Neural cell (in vitro differentiated cells): ENCODE data around the gene BAD. TPM values are rescaled to one million over a fixed set of nuclear protein-coding genes. Genes with fewer than 3 reads are reported as not detected.

Experiments used
- H2AFZ ChIP-seq: fragments of 200-600, 300-800 bp; sonication (generic), shearing (Covaris generic); 2 replicates; pipeline ENCODE4 v1.6.0; 2014; ENCODE audit warnings: low read depth, mild to moderate bottlenecking, antibody characterized with exemption, low read length, moderate library complexity
- H3F3A ChIP-seq: fragments of 200-600 bp; shearing (Covaris generic); 2 replicates; pipeline ENCODE4 v1.6.1; 2016; ENCODE audit warnings: mild to moderate bottlenecking, moderate library complexity, mixed read lengths, antibody characterized with exemption, low read length; ENCODE audit not compliant: insufficient read depth, poor library complexity, severe bottlenecking
- H3K27ac ChIP-seq: fragments of 200-600, 300-800 bp; sonication (generic), shearing (Covaris generic); 2 replicates; pipeline ENCODE4 v1.5.1; 2014; ENCODE audit warnings: mild to moderate bottlenecking, low read length, moderate library complexity
- H3K27me3 ChIP-seq: fragments of 300-800, 200-600 bp; sonication (generic), shearing (Covaris generic); 2 replicates; pipeline ENCODE4 v1.6.0; 2014; ENCODE audit warnings: mild to moderate bottlenecking, low read depth, low read length, moderate library complexity; ENCODE audit not compliant: insufficient read depth
- H3K36me3 ChIP-seq: fragments of 300-800, 200-600 bp; sonication (generic), shearing (Covaris generic); 2 replicates; pipeline ENCODE4 v1.5.1; 2014; ENCODE audit warnings: mild to moderate bottlenecking, antibody characterized with exemption, low read length, moderate library complexity; ENCODE audit not compliant: insufficient read depth
- H3K4me2 ChIP-seq: fragments of 300-800, 200-600 bp; sonication (generic), shearing (Covaris generic); 2 replicates; pipeline ENCODE4 v1.6.0; 2014; ENCODE audit warnings: mild to moderate bottlenecking, low read length
- H3K4me3 ChIP-seq: fragments of 300-800, 200-600 bp; sonication (generic), shearing (Covaris generic); 2 replicates; pipeline ENCODE4 v1.5.1; 2014; ENCODE audit warnings: mild to moderate bottlenecking, low read length, moderate library complexity
- H3K79me2 ChIP-seq: fragments of 200-600 bp; shearing (Covaris generic); replicated peaks from 2 replicates; pipeline ENCODE4 v1.6.0; 2014; ENCODE audit warnings: mild to moderate bottlenecking, low read length, moderate library complexity; ENCODE audit not compliant: insufficient read depth
- H3K9ac ChIP-seq: fragments of 300-800, 200-600 bp; sonication (generic), shearing (Covaris generic); 2 replicates; pipeline ENCODE4 v1.6.1; 2016; ENCODE audit warnings: mild to moderate bottlenecking, low read length, mixed read lengths
- H3K9me2 ChIP-seq: fragments of 200-600 bp; shearing (Covaris generic); 2 replicates; pipeline ENCODE4 v1.6.1; 2016; ENCODE audit warnings: mild to moderate bottlenecking, low read length, mixed read lengths; ENCODE audit not compliant: insufficient read depth
- H3K9me3 ChIP-seq: fragments of 200-600, 300-800 bp; sonication (generic), shearing (Covaris generic); 2 replicates; pipeline ENCODE4 v1.6.1; 2016; ENCODE audit warnings: mild to moderate bottlenecking, mixed run types, low read length, moderate library complexity, mixed read lengths
- H4K20me1 ChIP-seq: fragments of 200-600 bp; shearing (Covaris generic); 2 replicates; pipeline ENCODE4 v1.6.1; 2016; ENCODE audit warnings: mild to moderate bottlenecking, mixed run types; ENCODE audit not compliant: insufficient read depth
- EP300 ChIP-seq: fragments of 450-650 bp; conservative IDR thresholded peaks from 2 replicates; pipeline ENCODE4 v1.6.1; 2014; ENCODE audit warnings: antibody characterized with exemption, mild to moderate bottlenecking, moderate library complexity; ENCODE audit not compliant: poor library complexity, severe bottlenecking
- EZH2 ChIP-seq: fragments of 200-600, 300-800 bp; shearing (Covaris generic), sonication (generic); IDR thresholded peaks from 2 replicates; pipeline ENCODE4 v1.6.1; 2014; ENCODE audit warnings: antibody characterized with exemption, low read length, borderline replicate concordance, mild to moderate bottlenecking; ENCODE audit not compliant: insufficient read depth, poor library complexity, severe bottlenecking
- MXI1 ChIP-seq: fragments of 450-650 bp; conservative IDR thresholded peaks from 2 replicates; pipeline ENCODE4 v1.6.1; 2014; ENCODE audit warnings: antibody characterized with exemption, mild to moderate bottlenecking; ENCODE audit not compliant: poor library complexity, severe bottlenecking
- POLR2AphosphoS5 ChIP-seq: IDR thresholded peaks from 2 replicates; pipeline ENCODE4 v1.6.1; 2012
- RAD21 ChIP-seq: fragments of 450-650 bp; conservative IDR thresholded peaks from 2 replicates; pipeline ENCODE4 v1.6.1; 2014; ENCODE audit warnings: antibody characterized with exemption, mild to moderate bottlenecking, moderate library complexity
- SMC3 ChIP-seq: fragments of 450-650 bp; conservative IDR thresholded peaks from 2 replicates; pipeline ENCODE4 v1.6.1; 2014; ENCODE audit warnings: antibody characterized with exemption, mild to moderate bottlenecking, moderate library complexity; ENCODE audit not compliant: poor library complexity
- TAF1 ChIP-seq: IDR thresholded peaks from 2 replicates; pipeline ENCODE4 v1.6.1; 2012; ENCODE audit warnings: low read depth
- polyA plus RNA-seq: library from polyadenylated mRNA; depleted of rRNA; stranded (reverse); fragments of >200 nt; gene quantifications from 2 replicates; pipeline ENCODE4 v1.2.3, GENCODE V29; 2014
- TF ChIP-seq, protein P1 (sequence below): IDR thresholded peaks from 2 replicates; pipeline ENCODE4 v1.6.1; 2012; ENCODE audit warnings: borderline replicate concordance
- TF ChIP-seq, protein P2 (sequence below): fragments of 450-650 bp; IDR thresholded peaks from 2 replicates; pipeline ENCODE4 v1.5.1; 2014; ENCODE audit warnings: antibody characterized with exemption, mild to moderate bottlenecking, moderate library complexity; ENCODE audit not compliant: poor library complexity, severe bottlenecking

Gene BAD
- polyA plus RNA-seq, 1 donor from 2014 or later: 219 TPM

- Histone ChIP-seq H3F3A (no peaks in the 10 kb centered on the region), H3K27ac (no peak overlapping the region), H3K79me2 (no peaks in the 10 kb centered on the region), H4K20me1 (no peaks in the 10 kb centered on the region), H3K4me3 (no peak overlapping the region), H3K27me3 (no peaks in the 10 kb centered on the region), H2AFZ (no peak overlapping the region), H3K9ac (peak overlapping the region; percentile 20), H3K9me2 (no peaks in the 10 kb centered on the region), H3K4me2 (no peak overlapping the region), H3K9me3 (no peaks in the 10 kb centered on the region), H3K36me3 (no peaks in the 10 kb centered on the region)
- TF ChIP-seq POLR2AphosphoS5: no peak
- no peak for TF ChIP-seq RAD21
These were observed 20.1 kb downstream of the BAD start for GRCh38 chr11:64264371-64264852.

- no peak overlapping the region for H3K4me2 ChIP-seq
- no peak overlapping the region for H3K9ac ChIP-seq
- H3K36me3 ChIP-seq: no peaks in the 10 kb centered on the region
- no peaks in the 10 kb centered on the region for H4K20me1 ChIP-seq
- H3K4me3 ChIP-seq: no peak overlapping the region
- TF ChIP-seq EP300 (no peak), RAD21 (no peak)
- TF ChIP-seq, protein P1, sequence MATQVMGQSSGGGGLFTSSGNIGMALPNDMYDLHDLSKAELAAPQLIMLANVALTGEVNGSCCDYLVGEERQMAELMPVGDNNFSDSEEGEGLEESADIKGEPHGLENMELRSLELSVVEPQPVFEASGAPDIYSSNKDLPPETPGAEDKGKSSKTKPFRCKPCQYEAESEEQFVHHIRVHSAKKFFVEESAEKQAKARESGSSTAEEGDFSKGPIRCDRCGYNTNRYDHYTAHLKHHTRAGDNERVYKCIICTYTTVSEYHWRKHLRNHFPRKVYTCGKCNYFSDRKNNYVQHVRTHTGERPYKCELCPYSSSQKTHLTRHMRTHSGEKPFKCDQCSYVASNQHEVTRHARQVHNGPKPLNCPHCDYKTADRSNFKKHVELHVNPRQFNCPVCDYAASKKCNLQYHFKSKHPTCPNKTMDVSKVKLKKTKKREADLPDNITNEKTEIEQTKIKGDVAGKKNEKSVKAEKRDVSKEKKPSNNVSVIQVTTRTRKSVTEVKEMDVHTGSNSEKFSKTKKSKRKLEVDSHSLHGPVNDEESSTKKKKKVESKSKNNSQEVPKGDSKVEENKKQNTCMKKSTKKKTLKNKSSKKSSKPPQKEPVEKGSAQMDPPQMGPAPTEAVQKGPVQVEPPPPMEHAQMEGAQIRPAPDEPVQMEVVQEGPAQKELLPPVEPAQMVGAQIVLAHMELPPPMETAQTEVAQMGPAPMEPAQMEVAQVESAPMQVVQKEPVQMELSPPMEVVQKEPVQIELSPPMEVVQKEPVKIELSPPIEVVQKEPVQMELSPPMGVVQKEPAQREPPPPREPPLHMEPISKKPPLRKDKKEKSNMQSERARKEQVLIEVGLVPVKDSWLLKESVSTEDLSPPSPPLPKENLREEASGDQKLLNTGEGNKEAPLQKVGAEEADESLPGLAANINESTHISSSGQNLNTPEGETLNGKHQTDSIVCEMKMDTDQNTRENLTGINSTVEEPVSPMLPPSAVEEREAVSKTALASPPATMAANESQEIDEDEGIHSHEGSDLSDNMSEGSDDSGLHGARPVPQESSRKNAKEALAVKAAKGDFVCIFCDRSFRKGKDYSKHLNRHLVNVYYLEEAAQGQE: no peak
- H3K9me2 ChIP-seq: no peaks in the 10 kb centered on the region
- H3F3A ChIP-seq: no peaks in the 10 kb centered on the region
- no peak overlapping the region for H3K27ac ChIP-seq
- H3K9me3 ChIP-seq: no peaks in the 10 kb centered on the region
- no peak overlapping the region for H2AFZ ChIP-seq
- H3K27me3 ChIP-seq: no peaks in the 10 kb centered on the region
- H3K79me2 ChIP-seq: no peaks in the 10 kb centered on the region
These were observed 20.5 kb downstream of the BAD start for GRCh38 chr11:64263947-64264317.

- no peak overlapping the region for H2AFZ ChIP-seq
- no peaks in the 10 kb centered on the region for H3K27me3 ChIP-seq
- H3K4me3 ChIP-seq: no peak overlapping the region
- no peak overlapping the region for H3K9ac ChIP-seq
- no peaks in the 10 kb centered on the region for H4K20me1 ChIP-seq
- TF ChIP-seq MXI1 (no peak), SMC3 (no peak), TAF1 (no peak), POLR2AphosphoS5 (no peak), EP300 (no peak), RAD21 (no peak), EZH2 (no peak)
- TF ChIP-seq, protein P2, sequence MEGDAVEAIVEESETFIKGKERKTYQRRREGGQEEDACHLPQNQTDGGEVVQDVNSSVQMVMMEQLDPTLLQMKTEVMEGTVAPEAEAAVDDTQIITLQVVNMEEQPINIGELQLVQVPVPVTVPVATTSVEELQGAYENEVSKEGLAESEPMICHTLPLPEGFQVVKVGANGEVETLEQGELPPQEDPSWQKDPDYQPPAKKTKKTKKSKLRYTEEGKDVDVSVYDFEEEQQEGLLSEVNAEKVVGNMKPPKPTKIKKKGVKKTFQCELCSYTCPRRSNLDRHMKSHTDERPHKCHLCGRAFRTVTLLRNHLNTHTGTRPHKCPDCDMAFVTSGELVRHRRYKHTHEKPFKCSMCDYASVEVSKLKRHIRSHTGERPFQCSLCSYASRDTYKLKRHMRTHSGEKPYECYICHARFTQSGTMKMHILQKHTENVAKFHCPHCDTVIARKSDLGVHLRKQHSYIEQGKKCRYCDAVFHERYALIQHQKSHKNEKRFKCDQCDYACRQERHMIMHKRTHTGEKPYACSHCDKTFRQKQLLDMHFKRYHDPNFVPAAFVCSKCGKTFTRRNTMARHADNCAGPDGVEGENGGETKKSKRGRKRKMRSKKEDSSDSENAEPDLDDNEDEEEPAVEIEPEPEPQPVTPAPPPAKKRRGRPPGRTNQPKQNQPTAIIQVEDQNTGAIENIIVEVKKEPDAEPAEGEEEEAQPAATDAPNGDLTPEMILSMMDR: no peak
- TF ChIP-seq, protein P1: no peak
- no peaks in the 10 kb centered on the region for H3F3A ChIP-seq
- no peak overlapping the region for H3K4me2 ChIP-seq
- no peaks in the 10 kb centered on the region for H3K9me2 ChIP-seq
- no peaks in the 10 kb centered on the region for H3K9me3 ChIP-seq
- H3K27ac ChIP-seq: no peak overlapping the region
- no peaks in the 10 kb centered on the region for H3K79me2 ChIP-seq
- no peaks in the 10 kb centered on the region for H3K36me3 ChIP-seq
These were observed 21.2 kb downstream of the BAD start for GRCh38 chr11:64263021-64263946.
